ENCODE results near the gene CALY.

The CALY gene

GRCh38 chr10:133276100-133276434 is 60.6 kb downstream of the CALY start:
- Histone ChIP-seq H3K4me1 (ENCODE audit: control insufficient read depth, insufficient read depth, low read length, poor library complexity, severe bottlenecking) (peaks cover 46% of the 10 kb centered on the region), H3K9me3 (ENCODE audit: control insufficient read depth, low read length) (no peaks in the 10 kb centered on the region), H3K36me3 (ENCODE audit: control insufficient read depth, insufficient read depth, low read length) (peaks cover 11% of the 10 kb centered on the region), H3K27ac (ENCODE audit: low read depth, low read length, severe bottlenecking) (no peak overlapping the region), H3K4me3 (ENCODE audit: extremely low read depth, insufficient read depth, low read length, poor library complexity, severe bottlenecking) (no peak overlapping the region)
- 60 to 62% methylated on average over 2 to 3 of the region's 6 CpGs for WGBS, 2 experiments (ENCODE audit: insufficient coverage in 2 of 2)

- no peak overlapping the region for H3K27ac ChIP-seq (ENCODE audit: low read depth, low read length, severe bottlenecking)
- H3K4me1 ChIP-seq (ENCODE audit: control insufficient read depth, insufficient read depth, low read length, poor library complexity, severe bottlenecking), result peaks cover 46% of the 10 kb centered on the region
- H3K4me3 ChIP-seq (ENCODE audit: extremely low read depth, insufficient read depth, low read length, poor library complexity, severe bottlenecking), result no peak overlapping the region
- WGBS, 2 experiments (ENCODE audit: insufficient coverage in 2 of 2), result 43 to 45% methylated on average over 7 to 10 of the region's 12 CpGs
- H3K36me3 ChIP-seq (ENCODE audit: control insufficient read depth, insufficient read depth, low read length), result peaks cover 11% of the 10 kb centered on the region
- H3K9me3 ChIP-seq (ENCODE audit: control insufficient read depth, low read length), result no peaks in the 10 kb centered on the region
Measured at GRCh38 chr10:133275684-133276092, 61.0 kb downstream of the CALY start.

GRCh38 chr10:133274751-133275683 is 61.7 kb downstream of the CALY start:
- H3K36me3 ChIP-seq (ENCODE audit: control insufficient read depth, insufficient read depth, low read length), result peaks cover 7% of the 10 kb centered on the region
- 66 to 67% methylated on average over 18 to 19 of the region's 26 CpGs for WGBS, 2 experiments (ENCODE audit: insufficient coverage in 2 of 2)
- H3K4me3 ChIP-seq (ENCODE audit: extremely low read depth, insufficient read depth, low read length, poor library complexity, severe bottlenecking), result no peak overlapping the region
- no peak overlapping the region for H3K27ac ChIP-seq (ENCODE audit: low read depth, low read length, severe bottlenecking)
- no peaks in the 10 kb centered on the region for H3K9me3 ChIP-seq (ENCODE audit: control insufficient read depth, low read length)
- H3K4me1 ChIP-seq (ENCODE audit: control insufficient read depth, insufficient read depth, low read length, poor library complexity, severe bottlenecking), result peaks cover 43% of the 10 kb centered on the region

Measured in mesodermal cell (in vitro differentiated cells).